Measurements from ENCODE around the gene C10orf88. TPM values are rescaled to one million over a fixed set of nuclear protein-coding genes. Genes with fewer than 3 reads are reported as not detected.

The C10orf88 gene
- total and polyA plus RNA-seq, 8 donors = 1.7 to 17.1 (median 3.6) TPM

DNA sequence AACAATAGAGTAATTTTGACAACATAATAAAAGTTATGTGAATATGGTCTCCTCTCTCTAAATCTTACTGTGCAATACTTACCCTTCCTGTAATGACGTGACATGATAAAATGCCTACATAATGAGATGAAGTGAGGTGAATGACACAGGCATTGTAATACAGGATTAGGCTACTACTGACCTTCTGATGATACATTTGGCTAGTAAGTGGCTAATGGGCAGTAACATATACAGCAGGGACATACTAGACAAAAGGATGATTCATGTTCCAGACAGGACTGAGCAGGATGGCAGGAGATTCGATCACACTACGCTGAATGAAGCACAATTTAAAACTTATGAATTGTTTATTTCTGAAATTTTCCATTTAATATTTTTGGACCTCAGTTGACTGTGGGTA is 4.7 kb downstream of the C10orf88 start:
- no peaks in the 10 kb centered on the region for H3K9me3 ChIP-seq
- peaks cover 8 to 27% (median 18%) of the 10 kb centered on the region in 4 donors for H3K4me1 ChIP-seq
- TF ChIP-seq POLR2A (IDR thresholded peaks at IDR 0.05) (no peak), POLR2AphosphoS5 (IDR thresholded peaks at IDR 0.05) (no peak), EP300 (IDR thresholded peaks at IDR 0.05) (no peak)
- TF ChIP-seq, protein P1, sequence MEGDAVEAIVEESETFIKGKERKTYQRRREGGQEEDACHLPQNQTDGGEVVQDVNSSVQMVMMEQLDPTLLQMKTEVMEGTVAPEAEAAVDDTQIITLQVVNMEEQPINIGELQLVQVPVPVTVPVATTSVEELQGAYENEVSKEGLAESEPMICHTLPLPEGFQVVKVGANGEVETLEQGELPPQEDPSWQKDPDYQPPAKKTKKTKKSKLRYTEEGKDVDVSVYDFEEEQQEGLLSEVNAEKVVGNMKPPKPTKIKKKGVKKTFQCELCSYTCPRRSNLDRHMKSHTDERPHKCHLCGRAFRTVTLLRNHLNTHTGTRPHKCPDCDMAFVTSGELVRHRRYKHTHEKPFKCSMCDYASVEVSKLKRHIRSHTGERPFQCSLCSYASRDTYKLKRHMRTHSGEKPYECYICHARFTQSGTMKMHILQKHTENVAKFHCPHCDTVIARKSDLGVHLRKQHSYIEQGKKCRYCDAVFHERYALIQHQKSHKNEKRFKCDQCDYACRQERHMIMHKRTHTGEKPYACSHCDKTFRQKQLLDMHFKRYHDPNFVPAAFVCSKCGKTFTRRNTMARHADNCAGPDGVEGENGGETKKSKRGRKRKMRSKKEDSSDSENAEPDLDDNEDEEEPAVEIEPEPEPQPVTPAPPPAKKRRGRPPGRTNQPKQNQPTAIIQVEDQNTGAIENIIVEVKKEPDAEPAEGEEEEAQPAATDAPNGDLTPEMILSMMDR (IDR thresholded peaks at IDR 0.05) = no peak
- DNase-seq = no peak
- H3K27ac ChIP-seq = no peak overlapping the region
- no peak overlapping the region for H3K4me3 ChIP-seq
- intact Hi-C loops (cut with DNase I; ENCODE audit: low total_unique reads) = no loop called here
- H3K27me3 ChIP-seq = no peaks in the 10 kb centered on the region
- H3K36me3 ChIP-seq = peaks cover 14 to 50% (median 42%) of the 10 kb centered on the region in 4 donors
- WGBS, 5 donors = 93 to 98% (median 96%) methylated on average over 3 of the region's 3 CpGs

DNA sequence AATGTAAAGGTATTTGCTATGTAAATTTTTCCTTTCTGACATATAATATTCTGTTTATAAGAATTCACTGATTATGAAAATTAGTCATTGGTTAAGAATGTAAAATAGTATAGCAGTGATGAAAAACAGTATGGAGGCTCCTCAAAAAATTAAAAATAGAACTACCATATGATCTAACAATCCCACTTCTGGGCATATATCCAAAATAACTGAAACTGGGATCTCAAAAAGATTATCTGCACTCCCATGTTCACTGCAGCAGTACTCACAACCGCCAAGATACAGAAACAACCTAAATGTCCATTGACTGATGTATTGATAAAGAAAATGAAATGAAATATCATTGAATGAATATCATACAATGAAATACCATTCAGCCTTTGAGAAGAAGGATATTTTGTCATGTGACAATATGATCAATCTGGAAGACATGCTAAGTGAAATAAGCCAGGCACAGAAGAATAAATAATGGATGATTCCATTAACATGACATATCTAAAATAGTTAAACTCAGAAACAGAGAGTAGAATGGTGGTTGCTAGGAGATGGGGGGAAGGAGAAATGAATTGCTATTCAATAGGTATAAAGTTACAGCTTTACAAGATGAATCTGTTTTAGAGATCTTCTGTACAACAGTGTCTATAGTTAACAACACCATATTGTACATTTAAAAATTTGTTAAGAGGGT is 14.0 kb downstream of the C10orf88 start:
- Histone ChIP-seq H3K36me3 (peaks cover 10 to 48% (median 41%) of the 10 kb centered on the region in 4 donors), H3K4me3 (no peak overlapping the region), H3K9me3 (no peaks in the 10 kb centered on the region), H3K4me1 (no peaks in the 10 kb centered on the region), H3K27me3 (no peaks in the 10 kb centered on the region), H3K27ac (no peak overlapping the region)
- 67 to 83% (median 70%) methylated on average over 1 of the region's 1 CpG for WGBS, 5 donors
- TF ChIP-seq EP300 (IDR thresholded peaks at IDR 0.05) = no peak
- no peak for TF ChIP-seq POLR2A (IDR thresholded peaks at IDR 0.05)
- TF ChIP-seq, protein P1 (IDR thresholded peaks at IDR 0.05) = no peak
- no peak for TF ChIP-seq POLR2AphosphoS5 (IDR thresholded peaks at IDR 0.05)
- peak in 1 of 2 donors; percentile 41 for DNase-seq
- intact Hi-C loops (cut with DNase I; ENCODE audit: low total_unique reads) = no loop called here

DNA sequence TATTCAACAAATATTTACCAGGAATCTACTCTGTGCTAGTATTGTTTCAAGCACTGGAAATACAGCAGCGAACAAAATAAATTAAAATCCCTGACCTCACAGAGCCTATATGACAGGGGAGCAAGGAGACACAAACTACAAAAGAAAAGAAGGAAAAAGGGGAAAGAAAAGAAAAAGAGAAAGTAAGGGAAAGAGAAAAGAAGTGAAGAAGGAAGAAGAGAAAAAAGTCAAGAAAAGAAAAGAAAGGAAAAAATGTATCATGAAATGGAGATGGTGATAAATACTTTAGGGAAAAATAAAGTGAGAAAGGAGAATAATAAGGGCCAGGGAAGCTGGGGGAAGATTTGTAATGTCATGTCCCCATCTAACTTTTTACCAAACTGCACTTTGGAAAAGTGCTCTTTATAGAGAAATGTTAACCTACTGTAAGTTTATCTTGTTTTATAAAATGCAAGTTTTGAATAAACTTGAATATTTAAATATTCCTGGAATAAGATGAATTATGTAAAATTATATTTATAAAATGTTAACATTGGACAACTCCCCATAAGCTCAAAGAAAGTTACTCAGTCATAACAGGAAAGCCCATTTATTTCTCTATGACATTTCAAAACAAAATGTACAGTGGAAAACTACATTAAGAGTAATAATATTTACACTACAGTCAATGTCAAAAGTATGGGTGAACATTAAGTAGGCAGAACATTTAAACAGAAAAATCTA is 14.7 kb downstream of the C10orf88 start:
- Histone ChIP-seq H3K27me3 (no peaks in the 10 kb centered on the region), H3K9me3 (no peaks in the 10 kb centered on the region), H3K36me3 (peaks cover 10 to 46% (median 42%) of the 10 kb centered on the region in 4 donors), H3K4me1 (no peaks in the 10 kb centered on the region), H3K27ac (no peak overlapping the region), H3K4me3 (no peak overlapping the region)
- 87 to 98% (median 97%) methylated on average over 1 of the region's 1 CpG for WGBS, 5 donors
- DNase-seq = no peak
- TF ChIP-seq EP300 (IDR thresholded peaks at IDR 0.05) (no peak), POLR2A (IDR thresholded peaks at IDR 0.05) (no peak)
- intact Hi-C loops (cut with DNase I; ENCODE audit: low total_unique reads) = no loop called here

DNA sequence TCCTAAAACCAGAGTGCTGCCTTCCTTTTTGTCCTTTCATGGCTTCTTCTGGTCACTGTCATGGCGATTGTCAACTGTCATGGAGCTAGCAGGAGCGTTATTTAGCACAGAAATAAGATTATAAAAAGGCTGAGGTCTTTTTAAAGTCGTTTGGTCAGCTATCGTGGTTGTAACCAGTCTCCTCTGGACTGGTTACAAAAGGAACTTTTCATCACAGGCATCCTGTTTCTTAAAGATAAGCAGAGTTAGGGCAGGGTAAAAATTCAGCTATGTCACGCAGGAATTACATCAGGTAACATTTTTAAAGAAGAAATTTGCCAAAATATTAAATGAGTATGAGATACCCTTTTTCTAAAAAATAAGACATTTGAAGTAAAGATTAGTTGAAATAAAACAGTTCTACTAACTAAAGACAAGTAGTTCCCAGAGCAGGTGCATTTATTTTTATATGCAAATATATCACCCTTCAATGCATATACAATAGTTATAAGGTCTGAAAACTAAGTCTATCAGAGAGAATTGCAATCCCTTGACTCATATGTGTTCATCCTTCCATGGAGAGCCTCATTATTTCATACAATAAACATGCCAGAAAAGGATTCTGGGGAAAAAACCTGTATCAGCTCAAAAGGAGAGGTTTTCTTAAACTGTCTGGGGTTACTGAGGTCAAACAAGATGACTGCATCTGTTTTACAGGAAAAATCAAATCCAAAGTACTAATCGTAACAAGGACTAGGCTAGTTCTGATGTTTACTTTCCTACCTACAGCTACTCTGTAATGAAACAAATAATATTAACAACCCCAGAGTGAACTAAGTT is 22.7 kb downstream of the C10orf88 start:
- no peak overlapping the region for H3K27ac ChIP-seq
- no peaks in the 10 kb centered on the region for H3K27me3 ChIP-seq
- H3K4me1 ChIP-seq = peaks cover 0 to 4% (median 0%) of the 10 kb centered on the region in 4 donors
- no peak for DNase-seq
- 49 to 65% (median 63%) methylated on average over 6 of the region's 6 CpGs for WGBS, 5 donors
- H3K9me3 ChIP-seq = no peaks in the 10 kb centered on the region
- H3K36me3 ChIP-seq = peaks cover 0 to 16% (median 10%) of the 10 kb centered on the region in 4 donors
- TF ChIP-seq POLR2AphosphoS5 (IDR thresholded peaks at IDR 0.05) (no peak), EP300 (IDR thresholded peaks at IDR 0.05) (no peak), POLR2A (IDR thresholded peaks at IDR 0.05) (no peak)
- TF ChIP-seq, protein P1 (IDR thresholded peaks at IDR 0.05) = no peak
- H3K4me3 ChIP-seq = no peak overlapping the region
- intact Hi-C loops (cut with DNase I; ENCODE audit: low total_unique reads) = no loop called here
